RWPE2 (cell line): ENCODE results near the gene PTPRK.

Experiments used
- ATAC-seq: fragments of 200-7000 bp; cut with Tn5 transposase; 3 replicates; pipeline ENCODE4 v1.9.1; 2021; ENCODE audit warnings: low read depth
- DNase-seq: peaks from one replicate; pipeline ENCODE4 v3.0.0-alpha.2; 2020; ENCODE audit warnings: low spot score
- H3K27ac ChIP-seq: fragments of 450-650 bp; 2 replicates; pipeline ENCODE4 v1.5.1; 2017; ENCODE audit warnings: mild to moderate bottlenecking; ENCODE audit not compliant: poor library complexity, severe bottlenecking
- H3K27me3 ChIP-seq: fragments of 250-450 bp; sonication (Bioruptor Pico); 2 replicates; pipeline ENCODE4 v1.5.1; 2021; ENCODE audit warnings: mild to moderate bottlenecking, moderate library complexity; ENCODE audit not compliant: insufficient read depth, poor library complexity, severe bottlenecking
- H3K36me3 ChIP-seq: fragments of 250-450 bp; sonication (Bioruptor Pico); 2 replicates; pipeline ENCODE4 v1.5.1; 2020; ENCODE audit warnings: low read depth, mild to moderate bottlenecking, moderate library complexity
- H3K4me1 ChIP-seq: fragments of 250-450 bp; sonication (Bioruptor Pico); 2 replicates; pipeline ENCODE4 v1.5.1; 2021; ENCODE audit warnings: mild to moderate bottlenecking, moderate library complexity; ENCODE audit not compliant: insufficient read depth, poor library complexity, severe bottlenecking
- H3K4me3 ChIP-seq: fragments of 250-450 bp; sonication (Bioruptor Pico); 2 replicates; pipeline ENCODE4 v1.5.1; 2021; ENCODE audit warnings: mild to moderate bottlenecking, moderate library complexity; ENCODE audit not compliant: severe bottlenecking
- H3K9me3 ChIP-seq: fragments of 250-450 bp; sonication (Bioruptor Pico); 2 replicates; pipeline ENCODE4 v1.5.1; 2021; ENCODE audit warnings: mild to moderate bottlenecking, moderate library complexity; ENCODE audit not compliant: severe bottlenecking
- CTCF ChIP-seq: fragments of 450-650 bp; IDR thresholded peaks from one replicate; pipeline ENCODE4 v1.5.1; 2017; ENCODE audit warnings: mild to moderate bottlenecking, moderate library complexity; ENCODE audit not compliant: poor library complexity, severe bottlenecking

The PTPRK gene

GRCh38 chr6:128347123-128347522 lies 173.3 kb downstream of the PTPRK start:
- ATAC-seq (no peak), DNase-seq (no peak)
- no peaks in the 10 kb centered on the region for H3K36me3 ChIP-seq

GRCh38 chr6:128346569-128346968 lies 173.8 kb downstream of the PTPRK start:
- Histone ChIP-seq H3K4me1 (peaks cover 11% of the 10 kb centered on the region), H3K4me3 (no peak overlapping the region), H3K9me3 (no peaks in the 10 kb centered on the region), H3K36me3 (no peaks in the 10 kb centered on the region), H3K27me3 (no peaks in the 10 kb centered on the region), H3K27ac (no peak overlapping the region)
- ATAC-seq (no peak), DNase-seq (no peak)
- TF ChIP-seq CTCF: no peak

More at GRCh38 chr6:128347123-128347522, 173.3 kb downstream of the PTPRK start:
- H3K4me1 ChIP-seq: peaks cover 12% of the 10 kb centered on the region
- TF ChIP-seq CTCF: no peak
- no peaks in the 10 kb centered on the region for H3K27me3 ChIP-seq
- no peak overlapping the region for H3K27ac ChIP-seq
- H3K4me3 ChIP-seq: no peak overlapping the region
- H3K9me3 ChIP-seq: no peaks in the 10 kb centered on the region

GRCh38 chr6:128345278-128345677 lies 175.1 kb downstream of the PTPRK start:
- Histone ChIP-seq H3K36me3 (no peaks in the 10 kb centered on the region), H3K27me3 (no peaks in the 10 kb centered on the region), H3K9me3 (no peaks in the 10 kb centered on the region), H3K27ac (no peak overlapping the region), H3K4me3 (no peak overlapping the region), H3K4me1 (no peaks in the 10 kb centered on the region)
- DNase-seq (no peak), ATAC-seq (no peak)
- no peak for TF ChIP-seq CTCF

GRCh38 chr6:128343706-128344105 lies 176.7 kb downstream of the PTPRK start:
- DNase-seq: no peak
- Histone ChIP-seq H3K4me3 (no peak overlapping the region), H3K9me3 (no peaks in the 10 kb centered on the region), H3K36me3 (no peaks in the 10 kb centered on the region), H3K27ac (no peak overlapping the region), H3K4me1 (no peaks in the 10 kb centered on the region), H3K27me3 (no peaks in the 10 kb centered on the region)
- TF ChIP-seq CTCF: no peak
- no peak for ATAC-seq

- no peaks in the 10 kb centered on the region for H3K36me3 ChIP-seq
- no peaks in the 10 kb centered on the region for H3K4me1 ChIP-seq
- no peaks in the 10 kb centered on the region for H3K27me3 ChIP-seq
- no peak overlapping the region for H3K27ac ChIP-seq
- ATAC-seq (no peak), DNase-seq (no peak)
- no peak overlapping the region for H3K4me3 ChIP-seq
- no peak for TF ChIP-seq CTCF
- no peaks in the 10 kb centered on the region for H3K9me3 ChIP-seq
Observed at GRCh38 chr6:128339635-128340450, 180.6 kb downstream of the PTPRK start.
